Stomach (tissue), 9 donors: ENCODE results near the gene VSTM4. TPM values are rescaled to one million over a fixed set of nuclear protein-coding genes. Genes with fewer than 3 reads are reported as not detected.

Source experiments
- DNase-seq, 2 donors: peaks; one replicate each; pipeline versions ENCODE4 v3.0.0 to v3.0.0-alpha.2; 2013 to 2019
- H3K27ac ChIP-seq, 5 donors: fragments of 200-600 bp in 4 of 5; sonication (generic) in 4 of 5; one replicate each; pipeline ENCODE4 v1.5.1; 2013 to 2019; ENCODE audit warnings: mild to moderate bottlenecking in 1 of 5, moderate library complexity in 1 of 5
- H3K27me3 ChIP-seq, 3 donors: fragments of 200-600 bp; sonication (generic); one replicate each; pipeline ENCODE4 v1.5.1; 2017 to 2019; ENCODE audit warnings: mixed run types in 1 of 3
- H3K36me3 ChIP-seq, 4 donors: fragments of 200-600 bp; sonication (generic); 1 replicate in 3 of 4; 2 replicates in 1 of 4; pipeline ENCODE4 v1.5.1; 2016 to 2019
- H3K4me1 ChIP-seq, 4 donors: fragments of 200-600 bp; sonication (generic); one replicate each; pipeline ENCODE4 v1.5.1; 2016 to 2019
- H3K4me3 ChIP-seq, 4 donors: fragments of 200-600 bp; sonication (generic) in 3 of 4; one replicate each; pipeline ENCODE4 v1.5.1; 2016 to 2019; ENCODE audit warnings: mild to moderate bottlenecking in 1 of 4
- H3K9me3 ChIP-seq, 4 donors: fragments of 200-600 bp; sonication (generic); one replicate each; pipeline ENCODE4 v1.5.1; 2016 to 2019
- EP300 ChIP-seq: sonication (generic); formaldehyde crosslinking; IDR thresholded peaks from one replicate; pipeline ENCODE4 v1.6.1; 2017; ENCODE audit warnings: antibody characterized with exemption
- POLR2A ChIP-seq, 4 donors: fragments of 450-650 bp; IDR thresholded peaks; one replicate each; pipeline ENCODE4 v1.6.1; 2016; ENCODE audit warnings: antibody characterized with exemption in 4 of 4, control low read depth in 2 of 4, mild to moderate bottlenecking in 1 of 4, moderate library complexity in 1 of 4
- POLR2AphosphoS5 ChIP-seq, 3 donors: sonication (generic); formaldehyde crosslinking; IDR thresholded peaks; one replicate each; pipeline ENCODE4 v1.6.1; 2016; ENCODE audit warnings: antibody characterized with exemption in 3 of 3
- WGBS, 5 donors: extraction: QIAGEN DNeasy Blood & Tissue Kit in 3 of 5; methylation state at CpG; one replicate each; pipeline versions ENCODE4 v1.1.5 to v1.1.7; 2013 to 2018; 5-methylcytosine and 5-hydroxymethylcytosine counted together
- intact Hi-C: fragments of 100-400 bp; cut with DNase I; formaldehyde crosslinking; loops from one replicate; pipeline ENCODE4 v1.15.1; 2023; ENCODE audit warnings: low total_unique reads
- polyA plus RNA-seq, 3 donors: library from polyadenylated mRNA; stranded (reverse); fragments of 200-250 nt; gene quantifications; one replicate each; pipeline ENCODE4 v1.2.3, GENCODE V29; 2013
- total RNA-seq, 5 donors: library from RNA; depleted of rRNA; stranded (reverse); fragments of >200 nt; gene quantifications; one replicate each; pipeline versions ENCODE4 v1.1.0 to v1.2.3, GENCODE V29; 2014 to 2016
- TF ChIP-seq, protein P1 (sequence below), 7 experiments: fragments of 450-650 bp in 4 of 7; fragments of 200-600 bp in 3 of 7; sonication (generic) in 3 of 7; IDR thresholded peaks; one replicate each; pipeline ENCODE4 v1.5.1; 2016 to 2019; ENCODE audit warnings: antibody characterized with exemption in 7 of 7, control low read depth in 2 of 7, mild to moderate bottlenecking in 1 of 7
- donor health status: healthy with polysubstance abuse.
- donor health status: Bipolar disorder and iron deficiency.
- donor health status: healthy.

The VSTM4 gene
- total and polyA plus RNA-seq, 8 donors, result 0.58 to 23.1 (median 3.0) TPM

DNA sequence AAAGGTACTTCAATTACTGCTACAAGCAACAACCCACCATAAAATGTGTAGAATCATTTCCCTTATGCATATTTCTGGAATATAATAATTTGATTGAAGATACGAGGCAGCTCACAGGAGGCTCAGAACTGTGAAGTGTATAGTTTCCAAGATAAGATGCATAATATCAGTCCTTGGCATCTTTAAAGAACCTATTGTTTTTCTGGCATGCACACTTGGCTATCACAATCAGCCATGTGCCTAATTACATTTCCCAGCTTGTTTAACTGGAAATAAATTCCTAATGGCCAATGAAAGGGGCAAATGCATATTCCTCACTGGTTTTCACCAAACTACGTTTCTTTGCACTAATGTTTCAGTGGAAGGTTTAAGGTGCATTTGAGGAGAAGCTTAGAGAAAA is 92.3 kb downstream of the VSTM4 start:
- WGBS, 5 donors, result 28 to 45% (median 34%) methylated on average over 2 of the region's 2 CpGs
- H3K27ac ChIP-seq, result peak overlapping the region in 2 of 5 donors; percentile 68 to 79
- intact Hi-C loops, result no loop called here

DNA sequence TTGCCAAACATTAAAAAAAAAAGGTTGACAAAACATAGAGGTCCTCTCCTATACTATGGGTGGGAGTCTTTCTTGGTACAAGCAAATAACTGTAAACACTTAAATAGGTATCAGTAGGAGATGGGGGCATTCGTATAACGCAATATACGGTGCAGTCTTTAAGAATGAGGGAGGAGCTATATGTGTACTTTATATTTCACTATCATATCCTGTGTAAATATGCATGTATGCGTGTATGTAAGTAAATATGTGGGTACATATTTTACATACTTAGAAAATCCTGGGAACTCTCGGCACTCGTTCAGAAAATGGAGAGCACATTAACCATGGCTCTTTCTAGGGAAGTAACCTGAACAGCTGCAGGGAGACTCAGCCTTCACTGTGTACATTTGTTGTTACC is 93.6 kb downstream of the VSTM4 start:
- Histone ChIP-seq H3K36me3 (peaks cover 0 to 13% (median 5%) of the 10 kb centered on the region in 4 donors), H3K4me1 (peaks cover 0 to 5% (median 0%) of the 10 kb centered on the region in 4 donors), H3K9me3 (no peaks in the 10 kb centered on the region), H3K4me3 (no peak overlapping the region), H3K27me3 (no peaks in the 10 kb centered on the region), H3K27ac (no peak overlapping the region)
- TF ChIP-seq POLR2A (IDR thresholded peaks at IDR 0.05), result no peak
- no peak for TF ChIP-seq POLR2AphosphoS5 (IDR thresholded peaks at IDR 0.05)
- no peak for TF ChIP-seq EP300
- TF ChIP-seq, protein P1, sequence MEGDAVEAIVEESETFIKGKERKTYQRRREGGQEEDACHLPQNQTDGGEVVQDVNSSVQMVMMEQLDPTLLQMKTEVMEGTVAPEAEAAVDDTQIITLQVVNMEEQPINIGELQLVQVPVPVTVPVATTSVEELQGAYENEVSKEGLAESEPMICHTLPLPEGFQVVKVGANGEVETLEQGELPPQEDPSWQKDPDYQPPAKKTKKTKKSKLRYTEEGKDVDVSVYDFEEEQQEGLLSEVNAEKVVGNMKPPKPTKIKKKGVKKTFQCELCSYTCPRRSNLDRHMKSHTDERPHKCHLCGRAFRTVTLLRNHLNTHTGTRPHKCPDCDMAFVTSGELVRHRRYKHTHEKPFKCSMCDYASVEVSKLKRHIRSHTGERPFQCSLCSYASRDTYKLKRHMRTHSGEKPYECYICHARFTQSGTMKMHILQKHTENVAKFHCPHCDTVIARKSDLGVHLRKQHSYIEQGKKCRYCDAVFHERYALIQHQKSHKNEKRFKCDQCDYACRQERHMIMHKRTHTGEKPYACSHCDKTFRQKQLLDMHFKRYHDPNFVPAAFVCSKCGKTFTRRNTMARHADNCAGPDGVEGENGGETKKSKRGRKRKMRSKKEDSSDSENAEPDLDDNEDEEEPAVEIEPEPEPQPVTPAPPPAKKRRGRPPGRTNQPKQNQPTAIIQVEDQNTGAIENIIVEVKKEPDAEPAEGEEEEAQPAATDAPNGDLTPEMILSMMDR (IDR thresholded peaks at IDR 0.05), result no peak
- WGBS, 5 donors, result 79 to 89% (median 83%) methylated on average over 6 of the region's 6 CpGs
- DNase-seq, result no peak
- intact Hi-C loops, result no loop called here

More for the DNA sequence above, 92.3 kb downstream of the VSTM4 start:
- peaks cover 0 to 13% (median 5%) of the 10 kb centered on the region in 4 donors for H3K36me3 ChIP-seq
- DNase-seq, result no peak
- no peak for TF ChIP-seq POLR2AphosphoS5 (IDR thresholded peaks at IDR 0.05)
- no peak for TF ChIP-seq POLR2A (IDR thresholded peaks at IDR 0.05)
- no peak for TF ChIP-seq EP300
- TF ChIP-seq, protein P1 (IDR thresholded peaks at IDR 0.05), result no peak
- H3K9me3 ChIP-seq, result no peaks in the 10 kb centered on the region
- no peaks in the 10 kb centered on the region for H3K27me3 ChIP-seq
- H3K4me3 ChIP-seq, result no peak overlapping the region
- peaks cover 0 to 5% (median 0%) of the 10 kb centered on the region in 4 donors for H3K4me1 ChIP-seq

DNA sequence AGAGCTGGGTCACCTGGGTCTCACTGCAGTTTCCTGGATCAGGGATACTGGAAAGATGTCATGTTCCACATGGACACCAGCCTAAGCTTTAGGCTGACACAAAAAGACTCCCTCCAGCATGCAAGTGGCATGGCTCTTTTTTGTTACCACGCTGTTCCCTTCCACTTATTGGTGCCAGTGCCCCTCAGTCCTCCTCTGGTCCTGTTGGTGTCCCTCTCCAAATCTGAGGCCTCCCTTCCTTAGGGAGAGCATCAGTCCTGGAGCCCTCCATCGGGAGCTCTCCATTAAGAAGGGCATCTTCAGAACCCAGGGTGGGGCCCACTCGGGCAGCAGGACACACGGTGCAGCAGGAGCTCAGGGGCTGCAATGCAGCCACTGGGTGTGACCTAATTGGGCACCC is 99.6 kb downstream of the VSTM4 start:
- TF ChIP-seq EP300, result no peak
- no peak for TF ChIP-seq POLR2AphosphoS5 (IDR thresholded peaks at IDR 0.05)
- TF ChIP-seq POLR2A (IDR thresholded peaks at IDR 0.05), result no peak
- TF ChIP-seq, protein P1 (IDR thresholded peaks at IDR 0.05), result no peak

DNA sequence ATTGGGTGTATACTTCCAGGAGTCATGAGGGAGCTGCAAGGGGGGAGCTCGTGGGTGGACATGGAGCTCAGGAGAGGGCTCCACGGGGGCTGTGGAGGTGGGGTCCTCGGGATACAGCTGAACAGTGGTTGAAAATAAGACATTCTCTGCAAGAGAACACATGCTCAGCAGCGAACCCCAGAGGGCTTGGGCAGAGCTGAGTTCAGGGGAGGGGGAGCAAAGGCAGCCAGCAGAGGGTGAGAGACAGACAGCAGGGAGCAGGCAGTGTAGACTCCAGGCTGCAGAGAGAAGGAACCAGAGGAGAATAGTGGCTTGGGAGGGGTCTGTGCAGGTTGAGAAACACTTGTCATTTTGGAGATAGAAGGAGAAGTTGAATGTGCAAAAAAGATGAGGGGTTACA is 102.7 kb downstream of the VSTM4 start:
- WGBS, 5 donors, result 52 to 70% (median 61%) methylated on average over 4 of the region's 4 CpGs
- intact Hi-C loops, result no loop called here
- Histone ChIP-seq H3K27me3 (no peaks in the 10 kb centered on the region), H3K9me3 (no peaks in the 10 kb centered on the region), H3K27ac (no peak overlapping the region), H3K4me1 (peaks cover 0 to 31% (median 8%) of the 10 kb centered on the region in 4 donors), H3K36me3 (no peaks in the 10 kb centered on the region), H3K4me3 (no peak overlapping the region)
- TF ChIP-seq EP300 (no peak), POLR2AphosphoS5 (IDR thresholded peaks at IDR 0.05) (no peak), POLR2A (IDR thresholded peaks at IDR 0.05) (no peak)
- TF ChIP-seq, protein P1 (IDR thresholded peaks at IDR 0.05), result no peak
- DNase-seq, result no peak

More for the DNA sequence above, 99.6 kb downstream of the VSTM4 start:
- H3K27me3 ChIP-seq, result no peaks in the 10 kb centered on the region
- intact Hi-C loops, result no loop called here
- H3K36me3 ChIP-seq, result peaks cover 0 to 13% (median 5%) of the 10 kb centered on the region in 4 donors
- no peak overlapping the region for H3K27ac ChIP-seq
- WGBS, 5 donors, result 80 to 85% (median 85%) methylated on average over 4 of the region's 4 CpGs
- H3K4me1 ChIP-seq, result peaks cover 0 to 17% (median 4%) of the 10 kb centered on the region in 4 donors
- no peak for DNase-seq
- H3K9me3 ChIP-seq, result no peaks in the 10 kb centered on the region
- no peak overlapping the region for H3K4me3 ChIP-seq
